Astrocyte of the spinal cord (primary cell): ENCODE results near the gene SFXN3.

Source experiments
- DNase-seq: peaks from one replicate; pipeline ENCODE4 v3.0.0; 2011; ENCODE audit warnings: low read depth, low spot score
- H3K4me3 ChIP-seq: 2 replicates; pipeline ENCODE4 v1.5.1; 2011; ENCODE audit warnings: low read depth, mild to moderate bottlenecking, low read length, moderate library complexity
- in situ Hi-C: cut with HindIII; loops from 2 replicates; pipeline ENCODE4 v1.10.0; 2017; ENCODE audit warnings: low sequenced_read_pairs
- TF ChIP-seq, protein P1 (sequence below): IDR thresholded peaks from 2 replicates; pipeline ENCODE4 v1.5.1; 2012; ENCODE audit warnings: low read depth, mild to moderate bottlenecking, low read length, inconsistent platforms

The SFXN3 gene

GRCh38 chr10:101035916-101036702 lies 5.1 kb downstream of the SFXN3 start:
- TF ChIP-seq, protein P1, sequence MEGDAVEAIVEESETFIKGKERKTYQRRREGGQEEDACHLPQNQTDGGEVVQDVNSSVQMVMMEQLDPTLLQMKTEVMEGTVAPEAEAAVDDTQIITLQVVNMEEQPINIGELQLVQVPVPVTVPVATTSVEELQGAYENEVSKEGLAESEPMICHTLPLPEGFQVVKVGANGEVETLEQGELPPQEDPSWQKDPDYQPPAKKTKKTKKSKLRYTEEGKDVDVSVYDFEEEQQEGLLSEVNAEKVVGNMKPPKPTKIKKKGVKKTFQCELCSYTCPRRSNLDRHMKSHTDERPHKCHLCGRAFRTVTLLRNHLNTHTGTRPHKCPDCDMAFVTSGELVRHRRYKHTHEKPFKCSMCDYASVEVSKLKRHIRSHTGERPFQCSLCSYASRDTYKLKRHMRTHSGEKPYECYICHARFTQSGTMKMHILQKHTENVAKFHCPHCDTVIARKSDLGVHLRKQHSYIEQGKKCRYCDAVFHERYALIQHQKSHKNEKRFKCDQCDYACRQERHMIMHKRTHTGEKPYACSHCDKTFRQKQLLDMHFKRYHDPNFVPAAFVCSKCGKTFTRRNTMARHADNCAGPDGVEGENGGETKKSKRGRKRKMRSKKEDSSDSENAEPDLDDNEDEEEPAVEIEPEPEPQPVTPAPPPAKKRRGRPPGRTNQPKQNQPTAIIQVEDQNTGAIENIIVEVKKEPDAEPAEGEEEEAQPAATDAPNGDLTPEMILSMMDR: no peak
- no peak for DNase-seq
- H3K4me3 ChIP-seq: no peak overlapping the region
- in situ Hi-C loops: no loop called here

DNA sequence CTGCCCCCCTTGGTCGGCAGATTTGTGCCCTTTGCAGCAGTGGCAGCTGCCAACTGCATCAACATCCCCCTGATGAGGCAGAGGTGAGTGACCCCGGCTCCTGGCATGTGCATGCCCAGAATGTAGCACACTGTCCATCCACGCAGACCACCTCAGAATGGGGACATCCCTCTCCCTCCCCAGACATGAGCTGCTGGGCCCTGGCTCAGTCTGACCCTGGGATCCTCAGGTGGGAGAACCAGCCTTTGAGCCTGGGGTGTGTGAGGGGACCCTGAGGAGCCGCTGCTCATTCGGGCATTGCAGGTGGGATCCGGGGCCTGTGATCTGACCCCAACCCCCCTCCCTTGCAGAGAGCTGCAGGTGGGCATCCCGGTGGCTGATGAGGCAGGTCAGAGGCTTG lies 5.7 kb downstream of the SFXN3 start:
- DNase-seq: no peak
- in situ Hi-C loops: no loop called here
- no peak overlapping the region for H3K4me3 ChIP-seq
- TF ChIP-seq, protein P1: no peak

DNA sequence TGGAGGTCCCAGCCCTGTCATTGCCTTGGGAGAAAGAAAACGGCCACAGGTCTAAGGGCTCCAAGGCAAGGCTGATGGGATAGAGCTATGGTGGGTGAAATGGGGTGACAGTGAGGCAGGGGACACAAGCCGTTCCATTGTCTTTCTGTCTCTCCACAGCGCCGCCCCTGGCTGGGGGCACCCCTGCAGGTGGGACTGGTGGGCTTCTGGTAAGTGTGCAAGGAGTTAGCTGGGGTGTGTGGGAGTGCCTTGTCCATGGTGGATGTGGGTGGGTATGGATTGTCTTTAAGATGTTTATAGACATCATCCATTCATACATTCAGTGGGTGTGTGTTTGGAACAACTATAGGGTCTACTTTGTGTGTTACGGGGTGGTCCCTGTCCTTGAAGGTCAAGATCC lies 7.5 kb downstream of the SFXN3 start:
- in situ Hi-C loops: no loop called here
- TF ChIP-seq, protein P1: no peak
- DNase-seq: no peak
- no peak overlapping the region for H3K4me3 ChIP-seq

DNA sequence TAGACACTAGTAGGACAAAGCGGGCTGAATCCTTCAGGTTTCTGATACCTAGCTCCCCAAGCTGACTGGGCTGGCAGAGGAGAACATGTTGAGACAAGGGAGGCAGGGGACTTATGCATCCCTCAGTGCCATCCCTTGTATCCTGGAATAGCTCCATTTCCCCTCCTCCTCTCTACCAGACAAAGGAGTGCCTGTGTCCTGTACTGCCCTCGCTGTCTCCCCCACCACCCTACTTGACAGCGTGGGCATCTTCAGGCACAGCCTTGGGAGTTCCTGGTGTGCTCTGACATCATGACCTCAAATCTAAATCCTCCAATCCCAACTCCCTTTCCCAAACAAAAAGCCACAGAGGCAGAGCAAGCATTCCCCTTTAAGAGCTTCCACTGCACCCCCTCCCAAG lies 9.0 kb downstream of the SFXN3 start:
- in situ Hi-C loops: no loop called here
- no peak for DNase-seq
- TF ChIP-seq, protein P1: no peak
- no peak overlapping the region for H3K4me3 ChIP-seq

GRCh38 chr10:101040851-101041250 lies 9.8 kb downstream of the SFXN3 start:
- no peak overlapping the region for H3K4me3 ChIP-seq
- TF ChIP-seq, protein P1: no peak
- in situ Hi-C loops: no loop called here
- DNase-seq: no peak

DNA sequence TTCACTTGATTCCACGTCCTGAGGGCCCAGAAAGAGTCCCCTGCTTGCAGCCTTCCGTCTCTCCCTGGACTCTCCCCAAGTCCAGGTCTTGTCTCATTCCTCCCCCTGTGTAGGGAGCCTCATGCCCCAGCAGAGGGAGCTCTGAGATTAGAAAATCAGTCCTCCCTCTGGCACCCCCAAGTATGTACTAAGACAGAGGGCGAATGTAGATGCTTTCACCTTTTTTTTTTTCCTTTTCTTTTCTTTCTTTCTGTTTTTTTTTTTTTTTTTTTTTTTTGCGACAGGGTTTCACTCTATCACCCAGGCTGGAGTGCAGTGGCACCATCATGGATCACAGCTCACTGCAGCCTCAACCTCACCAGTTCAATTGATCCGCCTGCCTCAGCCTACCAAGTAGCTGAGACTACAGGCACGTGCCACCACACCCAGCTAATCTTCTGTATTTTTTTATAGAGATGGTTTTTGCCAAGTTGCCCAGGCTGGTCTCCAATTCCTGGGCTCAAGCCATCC lies 10.3 kb downstream of the SFXN3 start:
- TF ChIP-seq, protein P1: peak; percentile 85
- in situ Hi-C loops: no loop called here
- H3K4me3 ChIP-seq: no peak overlapping the region
- peak; percentile 90 for DNase-seq
